ENCODE measurements around the gene MYO5B. TPM values are rescaled to one million over a fixed set of nuclear protein-coding genes. Genes with fewer than 3 reads are reported as not detected.

MYO5B gene
- polyA plus RNA-seq, 2 of the 4 experiments (the other 2 are of a cell fraction), result 6.4 to 18.4 TPM

- TF ChIP-seq ATOH8 (CRISPR knock-in tag; IDR thresholded peaks at IDR 0.05; ENCODE audit: low read depth) (no peak), TFCP2L1 (CRISPR knock-in tag; IDR thresholded peaks at IDR 0.05) (no peak), SREBF2 (IDR thresholded peaks at IDR 0.05) (no peak)
These were observed 331.0 kb downstream of the MYO5B start (continued) for GRCh38 chr18:49863769-49864621.

GRCh38 chr18:49862656-49863385, 332.1 kb downstream of the MYO5B start:
- WGBS (ENCODE audit: missing lambda C conversion rate), result 80% methylated on average over 13 of the region's 13 CpGs
- TF ChIP-seq RFX5 (IDR thresholded peaks at IDR 0.05) (no peak), KDM1A (IDR thresholded peaks at IDR 0.05; ENCODE audit: low read depth) (no peak), EHF (CRISPR knock-in tag; IDR thresholded peaks at IDR 0.05) (no peak), CEBPB (IDR thresholded peaks at IDR 0.05) (no peak), PHF8 (IDR thresholded peaks at IDR 0.05; ENCODE audit: borderline replicate concordance, low read depth) (no peak), REST (IDR thresholded peaks at IDR 0.05) (no peak), RNF2 (IDR thresholded peaks at IDR 0.05; ENCODE audit: borderline replicate concordance, low read depth) (no peak), TFCP2L1 (CRISPR knock-in tag; IDR thresholded peaks at IDR 0.05) (no peak), USF2 (IDR thresholded peaks at IDR 0.05) (no peak), MAFK (IDR thresholded peaks at IDR 0.05; ENCODE audit: partially characterized antibody) (no peak), KDM5A (IDR thresholded peaks at IDR 0.05) (no peak), FOSB (CRISPR knock-in tag; IDR thresholded peaks at IDR 0.05) (no peak)
- POLR2A ChIA-PET, result no interaction called here

GRCh38 chr18:49861659-49862058, 333.3 kb downstream of the MYO5B start:
- no peak overlapping the region for H3K4me2 ChIP-seq
- WGBS (ENCODE audit: missing lambda C conversion rate), result 17% methylated on average over 3 of the region's 3 CpGs
- H3K4me1 ChIP-seq, result peaks cover 17% of the 10 kb centered on the region
- peak; percentile 43 for TF ChIP-seq CTCF (IDR thresholded peaks at IDR 0.05)
- TF ChIP-seq PHF8 (IDR thresholded peaks at IDR 0.05; ENCODE audit: borderline replicate concordance, low read depth), result no peak
- TF ChIP-seq RAD21 (conservative IDR thresholded peaks at IDR 0.05 in 1 of 2, IDR thresholded peaks at IDR 0.05 in 1 of 2), result peak; percentile 46 to 50
- peak; percentile 30; the same call in 1 of the 3 replicates for TF ChIP-seq SMC3 (IDR thresholded peaks at IDR 0.05)
- TF ChIP-seq MAFK (IDR thresholded peaks at IDR 0.05; ENCODE audit: partially characterized antibody), result no peak
- DNase-seq (ENCODE audit: low read depth in 1 of 2, low spot score in 1 of 2), result no peak
- no peak overlapping the region for H3K4me3 ChIP-seq
- POLR2A ChIA-PET, result no interaction called here
- CTCF ChIA-PET, result interaction anchor here (0.7 to 12.5 kb wide), 21 partner anchors 12 to 1358 kb away, joined by 3 to 176 read pairs (median 4); partner anchors contain the start of genes LIPG and MYO5B
- H3K9me3 ChIP-seq, result no peaks in the 10 kb centered on the region
- no peak for FAIRE-seq
- ATAC-seq, result no peak
- no peak overlapping the region for H3K27ac ChIP-seq

More at GRCh38 chr18:49862656-49863385, 332.1 kb downstream of the MYO5B start:
- Histone ChIP-seq H3K4me3 (no peak overlapping the region), H3K4me1 (peaks cover 14% of the 10 kb centered on the region), H3K9me3 (no peaks in the 10 kb centered on the region), H3K4me2 (no peak overlapping the region), H3K27ac (no peak overlapping the region)
- no peak for FAIRE-seq
- no peak for ATAC-seq
- no peak for DNase-seq (ENCODE audit: low read depth in 1 of 2, low spot score in 1 of 2)
- CTCF ChIA-PET, result interaction anchor here (0.5 to 12.5 kb wide), 12 partner anchors 10 to 408 kb away, joined by 3 to 176 read pairs (median 8); partner anchors contain the start of gene LIPG

All from A549 (cell line).